Measurements from ENCODE around the gene SMIM23. TPM values are rescaled to one million over a fixed set of nuclear protein-coding genes. Genes with fewer than 3 reads are reported as not detected.

Gene SMIM23
- total and polyA plus RNA-seq, 2 donors (not counting 1 experiment from before 2014, with no cell fraction given), result not detected

DNA sequence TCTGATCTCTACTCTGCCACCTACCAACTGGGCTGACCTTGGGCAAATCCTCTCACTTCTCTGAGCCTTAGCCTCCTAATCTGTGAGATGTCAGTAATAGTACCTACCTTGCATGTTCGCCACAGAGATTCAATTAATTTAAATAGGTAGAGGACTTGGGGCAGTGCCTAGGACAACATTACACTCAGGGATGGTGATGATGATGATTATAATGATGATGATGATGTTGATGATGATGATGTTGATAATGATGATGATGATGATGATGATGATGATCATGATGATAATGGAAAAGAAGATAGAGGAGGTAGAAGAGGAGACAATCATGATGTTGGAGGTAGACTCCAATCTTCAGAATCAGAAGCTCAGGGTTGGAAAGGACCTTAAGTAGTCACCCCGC is 40.7 kb upstream of the SMIM23 start:
- H3K79me2 ChIP-seq (ENCODE audit: control insufficient read depth, insufficient read depth, low read length), result no peaks in the 10 kb centered on the region
- DNase-seq (no peak), ATAC-seq (ENCODE audit: low read depth) (no peak)
- H3K4me1 ChIP-seq (ENCODE audit: control insufficient read depth in 2 of 2, insufficient read depth in 2 of 2, low read length in 2 of 2), result peaks cover 13 to 22% of the 10 kb centered on the region in 2 donors
- no peaks in the 10 kb centered on the region for H3K36me3 ChIP-seq (replicated peaks in 1 of 2; ENCODE audit: control extremely low read depth in 1 of 2, control insufficient read depth in 1 of 2, extremely low read depth in 1 of 2, insufficient read depth in 2 of 2, low read length in 1 of 2)
- no peak overlapping the region for H2AFZ ChIP-seq (ENCODE audit: insufficient read depth, low read depth, low read length, poor library complexity, severe bottlenecking)
- WGBS (ENCODE audit: insufficient coverage), result no CpG with 5 or more reads among the region's 2 CpGs
- CTCF ChIA-PET, result interaction anchor here (0.5 kb wide), 1 partner anchor 1952 kb away, joined by 4 read pairs; no protein-coding TSS in a partner anchor
- Mint-ChIP-seq H3K27ac (no peak overlapping the region), H3K4me3 (no peak overlapping the region), H3K27me3 (peaks cover 6% of the 10 kb centered on the region), H3K9me3 (ENCODE audit: insufficient read depth) (no peaks in the 10 kb centered on the region), H3K4me1 (peaks cover 20% of the 10 kb centered on the region)
- H3K27ac ChIP-seq (ENCODE audit: low read length in 2 of 2), result no peak overlapping the region
- H3K9ac ChIP-seq (ENCODE audit: low read length), result no peak overlapping the region
- no peaks in the 10 kb centered on the region for H3K27me3 ChIP-seq (replicated peaks in 1 of 4; ENCODE audit: control extremely low read depth in 1 of 4, control insufficient read depth in 3 of 4, insufficient read depth in 4 of 4, low read length in 3 of 4)
- POLR2A ChIA-PET, result no interaction called here
- no peak overlapping the region for H3K4me3 ChIP-seq (ENCODE audit: control extremely low read depth in 1 of 5, extremely low read depth in 1 of 5, insufficient read depth in 1 of 5, low read depth in 2 of 5, low read length in 4 of 5)
- H3K9me3 ChIP-seq (ENCODE audit: control extremely low read depth in 1 of 3, control insufficient read depth in 2 of 3, insufficient read depth in 1 of 3, low read length in 2 of 3), result no peaks in the 10 kb centered on the region
- H3K4me2 ChIP-seq (replicated peaks; ENCODE audit: low read depth, low read length, poor library complexity, severe bottlenecking), result no peak overlapping the region
- intact Hi-C loops (cut with micrococcal nuclease), result no loop called here
- TF ChIP-seq CTCF (IDR thresholded peaks at IDR 0.05), result no peak
- no peak for TF ChIP-seq EZH2 (IDR thresholded peaks at IDR 0.05; ENCODE audit: borderline replicate concordance, insufficient read depth, low read depth, low read length, poor library complexity, severe bottlenecking)
- H4K20me1 ChIP-seq (ENCODE audit: control insufficient read depth, insufficient read depth, low read length, poor library complexity, severe bottlenecking), result no peaks in the 10 kb centered on the region

GRCh38 chr5:171745602-171746001 is 40.0 kb upstream of the SMIM23 start:
- ATAC-seq (ENCODE audit: low read depth) (no peak), DNase-seq (no peak)
- peaks cover 6% of the 10 kb centered on the region for H3K27me3 Mint-ChIP-seq
- no peak overlapping the region for H3K4me2 ChIP-seq (replicated peaks; ENCODE audit: low read depth, low read length, poor library complexity, severe bottlenecking)
- no peak overlapping the region for H3K4me3 ChIP-seq (ENCODE audit: control extremely low read depth in 1 of 5, extremely low read depth in 1 of 5, insufficient read depth in 1 of 5, low read depth in 2 of 5, low read length in 4 of 5)
- POLR2A ChIA-PET, result no interaction called here
- H3K27ac Mint-ChIP-seq, result no peak overlapping the region
- no peak overlapping the region for H2AFZ ChIP-seq (ENCODE audit: insufficient read depth, low read depth, low read length, poor library complexity, severe bottlenecking)
- CTCF ChIA-PET, result no interaction called here
- intact Hi-C loops (cut with micrococcal nuclease), result no loop called here
- peaks cover 20% of the 10 kb centered on the region for H3K4me1 Mint-ChIP-seq
- no peaks in the 10 kb centered on the region for H3K79me2 ChIP-seq (ENCODE audit: control insufficient read depth, insufficient read depth, low read length)
- peaks cover 13 to 22% of the 10 kb centered on the region in 2 donors for H3K4me1 ChIP-seq (ENCODE audit: control insufficient read depth in 2 of 2, insufficient read depth in 2 of 2, low read length in 2 of 2)
- H3K27ac ChIP-seq (ENCODE audit: low read length in 2 of 2), result no peak overlapping the region
- H3K9me3 ChIP-seq (ENCODE audit: control extremely low read depth in 1 of 3, control insufficient read depth in 2 of 3, insufficient read depth in 1 of 3, low read length in 2 of 3), result no peaks in the 10 kb centered on the region
- no peaks in the 10 kb centered on the region for H3K9me3 Mint-ChIP-seq (ENCODE audit: insufficient read depth)
- no peak overlapping the region for H3K4me3 Mint-ChIP-seq
- WGBS (ENCODE audit: insufficient coverage), result 58% methylated on average over 3 of the region's 5 CpGs
- no peaks in the 10 kb centered on the region for H4K20me1 ChIP-seq (ENCODE audit: control insufficient read depth, insufficient read depth, low read length, poor library complexity, severe bottlenecking)
- H3K27me3 ChIP-seq (replicated peaks in 1 of 4; ENCODE audit: control extremely low read depth in 1 of 4, control insufficient read depth in 3 of 4, insufficient read depth in 4 of 4, low read length in 3 of 4), result no peaks in the 10 kb centered on the region
- TF ChIP-seq EZH2 (IDR thresholded peaks at IDR 0.05; ENCODE audit: borderline replicate concordance, insufficient read depth, low read depth, low read length, poor library complexity, severe bottlenecking) (no peak), CTCF (IDR thresholded peaks at IDR 0.05) (no peak)
- no peaks in the 10 kb centered on the region for H3K36me3 ChIP-seq (replicated peaks in 1 of 2; ENCODE audit: control extremely low read depth in 1 of 2, control insufficient read depth in 1 of 2, extremely low read depth in 1 of 2, insufficient read depth in 2 of 2, low read length in 1 of 2)
- H3K9ac ChIP-seq (ENCODE audit: low read length), result no peak overlapping the region
